Memory B cell (primary cell): ENCODE measurements around the gene GAL3ST2.
"Not testable (repeated sequence)": the region's sequence is repeated elsewhere in the genome, so short reads cannot be mapped to it uniquely, and the experiment has no call there.

Experiments used
- ATAC-seq: fragments of 150-1000 bp; cut with Tn5 transposase; 2 replicates; pipeline ENCODE4 v1.10.0; 2021; ENCODE audit warnings: low read depth, mild to moderate bottlenecking, moderate library complexity
- DNase-seq, 2 donors: peaks; one replicate each; pipeline ENCODE4 v3.0.0; 2022; ENCODE audit warnings: low spot score in 2 of 2
- H3K27ac Mint-ChIP-seq: one replicate; pipeline ENCODE4 v1.8.0; 2022; ENCODE audit warnings: mild to moderate bottlenecking, moderate library complexity, mixed read lengths
- H3K27me3 Mint-ChIP-seq: one replicate; pipeline ENCODE4 v1.8.0; 2022; ENCODE audit warnings: mixed read lengths
- H3K36me3 Mint-ChIP-seq: one replicate; pipeline ENCODE4 v1.8.0; 2022; ENCODE audit warnings: mild to moderate bottlenecking, mixed read lengths
- H3K4me1 Mint-ChIP-seq: one replicate; pipeline ENCODE4 v1.8.0; 2022; ENCODE audit warnings: mixed read lengths
- H3K4me3 Mint-ChIP-seq: one replicate; pipeline ENCODE4 v1.8.0; 2022; ENCODE audit warnings: mild to moderate bottlenecking, moderate library complexity, mixed read lengths
- H3K9me3 Mint-ChIP-seq: one replicate; pipeline ENCODE4 v1.8.0; 2022; ENCODE audit warnings: mixed read lengths

Gene GAL3ST2

GRCh38 chr2:241741016-241741415 lies 35.6 kb upstream of the GAL3ST2 start:
- no peak for ATAC-seq
- DNase-seq = no peak
- no peak overlapping the region for H3K4me3 Mint-ChIP-seq
- H3K27ac Mint-ChIP-seq = no peak overlapping the region
- peaks cover 2% of the 10 kb centered on the region for H3K9me3 Mint-ChIP-seq
- no peaks in the 10 kb centered on the region for H3K27me3 Mint-ChIP-seq
- peaks cover 9% of the 10 kb centered on the region for H3K36me3 Mint-ChIP-seq
- H3K4me1 Mint-ChIP-seq = peaks cover 11% of the 10 kb centered on the region

- Mint-ChIP-seq H3K4me3 (no peak overlapping the region), H3K36me3 (peaks cover 11% of the 10 kb centered on the region), H3K4me1 (peaks cover 8% of the 10 kb centered on the region), H3K27ac (no peak overlapping the region), H3K9me3 (peaks cover 3% of the 10 kb centered on the region), H3K27me3 (no peaks in the 10 kb centered on the region)
- ATAC-seq (no peak), DNase-seq (no peak)
Observed at GRCh38 chr2:241742320-241742939, 34.2 kb upstream of the GAL3ST2 start.

- H3K27ac Mint-ChIP-seq = not testable (repeated sequence)
Observed at GRCh38 chr2:241743008-241743407, 33.6 kb upstream of the GAL3ST2 start.

GRCh38 chr2:241743620-241744019 lies 33.0 kb upstream of the GAL3ST2 start:
- Mint-ChIP-seq H3K9me3 (peaks cover 3% of the 10 kb centered on the region), H3K4me3 (no peak overlapping the region), H3K27ac (no peak overlapping the region), H3K27me3 (no peaks in the 10 kb centered on the region), H3K36me3 (peaks cover 13% of the 10 kb centered on the region), H3K4me1 (peaks cover 8% of the 10 kb centered on the region)
- ATAC-seq (no peak), DNase-seq (no peak)

More at GRCh38 chr2:241743008-241743407, 33.6 kb upstream of the GAL3ST2 start:
- H3K4me3 Mint-ChIP-seq, H3K4me1 Mint-ChIP-seq, DNase-seq, H3K9me3 Mint-ChIP-seq, ATAC-seq, H3K27me3 Mint-ChIP-seq: not testable (repeated sequence)
- peaks cover 12% of the 10 kb centered on the region for H3K36me3 Mint-ChIP-seq

- H3K9me3 Mint-ChIP-seq = peaks cover 3% of the 10 kb centered on the region
- no peak overlapping the region for H3K4me3 Mint-ChIP-seq
- DNase-seq = no peak
- no peak overlapping the region for H3K27ac Mint-ChIP-seq
- no peak for ATAC-seq
- no peaks in the 10 kb centered on the region for H3K27me3 Mint-ChIP-seq
- H3K36me3 Mint-ChIP-seq = peaks cover 17% of the 10 kb centered on the region
- peaks cover 9% of the 10 kb centered on the region for H3K4me1 Mint-ChIP-seq
Observed at GRCh38 chr2:241744028-241744754, 32.4 kb upstream of the GAL3ST2 start.

- peaks cover 3% of the 10 kb centered on the region for H3K9me3 Mint-ChIP-seq
Observed at GRCh38 chr2:241745276-241745675, 31.3 kb upstream of the GAL3ST2 start.

GRCh38 chr2:241746084-241746483 lies 30.5 kb upstream of the GAL3ST2 start:
- Mint-ChIP-seq H3K27me3 (no peaks in the 10 kb centered on the region), H3K4me1 (peaks cover 4% of the 10 kb centered on the region), H3K36me3 (peaks cover 21% of the 10 kb centered on the region), H3K27ac (no peak overlapping the region), H3K9me3 (peaks cover 3% of the 10 kb centered on the region), H3K4me3 (no peak overlapping the region)
- ATAC-seq = no peak
- no peak for DNase-seq

More at GRCh38 chr2:241745276-241745675, 31.3 kb upstream of the GAL3ST2 start:
- DNase-seq = no peak
- Mint-ChIP-seq H3K27ac (no peak overlapping the region), H3K27me3 (no peaks in the 10 kb centered on the region), H3K4me1 (peaks cover 5% of the 10 kb centered on the region), H3K36me3 (peaks cover 21% of the 10 kb centered on the region), H3K4me3 (no peak overlapping the region)
- no peak for ATAC-seq

GRCh38 chr2:241748468-241749256 lies 28.0 kb upstream of the GAL3ST2 start:
- H3K4me1 Mint-ChIP-seq = peaks cover 2% of the 10 kb centered on the region
- peaks cover 21% of the 10 kb centered on the region for H3K36me3 Mint-ChIP-seq
- H3K27ac Mint-ChIP-seq = no peak overlapping the region
- no peaks in the 10 kb centered on the region for H3K27me3 Mint-ChIP-seq
- ATAC-seq (no peak), DNase-seq (no peak)
- H3K9me3 Mint-ChIP-seq = peaks cover 3% of the 10 kb centered on the region
- no peak overlapping the region for H3K4me3 Mint-ChIP-seq

GRCh38 chr2:241750076-241750840 lies 26.4 kb upstream of the GAL3ST2 start:
- peaks cover 4% of the 10 kb centered on the region for H3K4me1 Mint-ChIP-seq
- ATAC-seq (no peak), DNase-seq (no peak)
- no peak overlapping the region for H3K27ac Mint-ChIP-seq
- H3K9me3 Mint-ChIP-seq = peaks cover 3% of the 10 kb centered on the region
- peaks cover 22% of the 10 kb centered on the region for H3K36me3 Mint-ChIP-seq
- H3K27me3 Mint-ChIP-seq = no peaks in the 10 kb centered on the region
- no peak overlapping the region for H3K4me3 Mint-ChIP-seq

- Mint-ChIP-seq H3K9me3 (no peaks in the 10 kb centered on the region), H3K27me3 (no peaks in the 10 kb centered on the region), H3K4me1 (peaks cover 4% of the 10 kb centered on the region), H3K4me3 (no peak overlapping the region), H3K27ac (no peak overlapping the region), H3K36me3 (peaks cover 13% of the 10 kb centered on the region)
- DNase-seq = no peak
- ATAC-seq = no peak
Observed at GRCh38 chr2:241751152-241751551, 25.5 kb upstream of the GAL3ST2 start.

- Mint-ChIP-seq H3K27ac (no peak overlapping the region), H3K36me3 (peaks cover 12% of the 10 kb centered on the region), H3K9me3 (no peaks in the 10 kb centered on the region), H3K4me1 (peaks cover 4% of the 10 kb centered on the region), H3K4me3 (no peak overlapping the region), H3K27me3 (no peaks in the 10 kb centered on the region)
- ATAC-seq (no peak), DNase-seq (no peak)
Observed at GRCh38 chr2:241751776-241752175, 24.8 kb upstream of the GAL3ST2 start.

GRCh38 chr2:241752253-241752652 lies 24.4 kb upstream of the GAL3ST2 start:
- Mint-ChIP-seq H3K27ac (no peak overlapping the region), H3K36me3 (peaks cover 14% of the 10 kb centered on the region), H3K27me3 (no peaks in the 10 kb centered on the region), H3K9me3 (no peaks in the 10 kb centered on the region), H3K4me3 (no peak overlapping the region), H3K4me1 (peaks cover 4% of the 10 kb centered on the region)
- no peak for ATAC-seq
- DNase-seq = no peak

- Mint-ChIP-seq H3K27ac (no peak overlapping the region), H3K36me3 (peaks cover 14% of the 10 kb centered on the region), H3K4me1 (peaks cover 4% of the 10 kb centered on the region), H3K27me3 (no peaks in the 10 kb centered on the region), H3K9me3 (no peaks in the 10 kb centered on the region), H3K4me3 (no peak overlapping the region)
- DNase-seq (no peak), ATAC-seq (no peak)
Observed at GRCh38 chr2:241752689-241753276, 23.8 kb upstream of the GAL3ST2 start.
